Natural killer cell (primary cell): ENCODE results near the gene AGPAT3. TPM values are rescaled to one million over a fixed set of nuclear protein-coding genes. Genes with fewer than 3 reads are reported as not detected.

Source experiments
- ATAC-seq, 3 donors: fragments of 150-1000 bp in 2 of 3; fragments of 200-7000 bp in 1 of 3; cut with Tn5 transposase; 1 replicate in 1 of 3; 2 replicates in 2 of 3; pipeline ENCODE4 v1.10.0; 2021; ENCODE audit warnings: mild to moderate bottlenecking in 2 of 3, moderate library complexity in 2 of 3
- DNase-seq, 2 donors: peaks; one replicate each; pipeline versions ENCODE4 v3.0.0 to v3.0.0-alpha.2; 2013 to 2021; ENCODE audit warnings: mixed read lengths in 1 of 2
- H3K27ac ChIP-seq: one replicate; pipeline ENCODE4 v1.5.1; 2013; ENCODE audit warnings: mild to moderate bottlenecking, low read length
- H3K27me3 ChIP-seq: one replicate; pipeline ENCODE4 v1.6.1; 2013; ENCODE audit warnings: low read length; ENCODE audit not compliant: control insufficient read depth, insufficient read depth
- H3K36me3 ChIP-seq: one replicate; pipeline ENCODE4 v1.6.1; 2013; ENCODE audit warnings: low read length; ENCODE audit not compliant: control insufficient read depth, insufficient read depth
- H3K4me1 ChIP-seq: one replicate; pipeline ENCODE4 v1.6.1; 2013; ENCODE audit warnings: low read length; ENCODE audit not compliant: control insufficient read depth, insufficient read depth
- H3K4me3 ChIP-seq: one replicate; pipeline ENCODE4 v1.5.1; 2013; ENCODE audit warnings: low read length
- H3K9me3 ChIP-seq: one replicate; pipeline ENCODE4 v1.6.1; 2013; ENCODE audit warnings: low read length; ENCODE audit not compliant: control insufficient read depth, insufficient read depth
- H3K27ac Mint-ChIP-seq, 2 donors: one replicate each; pipeline ENCODE4 v1.8.0; 2022; ENCODE audit warnings: mild to moderate bottlenecking in 2 of 2, mixed read lengths in 2 of 2, moderate library complexity in 1 of 2
- H3K27me3 Mint-ChIP-seq, 2 donors: one replicate each; pipeline ENCODE4 v1.8.0; 2022; ENCODE audit warnings: low read depth in 2 of 2, mixed read lengths in 2 of 2
- H3K36me3 Mint-ChIP-seq: one replicate; pipeline ENCODE4 v1.8.0; 2022; ENCODE audit warnings: mixed read lengths
- H3K4me1 Mint-ChIP-seq, 2 donors: one replicate each; pipeline ENCODE4 v1.8.0; 2022; ENCODE audit warnings: mixed read lengths in 2 of 2
- H3K4me3 Mint-ChIP-seq: one replicate; pipeline ENCODE4 v1.8.0; 2022; ENCODE audit warnings: mild to moderate bottlenecking, moderate library complexity, mixed read lengths
- H3K9me3 Mint-ChIP-seq, 2 donors: one replicate each; pipeline ENCODE4 v1.8.0; 2022; ENCODE audit warnings: mixed read lengths in 2 of 2
- WGBS: methylation state at CpG from one replicate; pipeline ENCODE4 v1.1.7; 2013; ENCODE audit warnings: missing lambda C conversion rate; ENCODE audit not compliant: insufficient coverage; 5-methylcytosine and 5-hydroxymethylcytosine counted together
- intact Hi-C: fragments of 100-400 bp; cut with micrococcal nuclease; formaldehyde crosslinking; loops from one replicate; pipeline ENCODE4 v1.14.2; 2022
- total RNA-seq, 4 donors: library from RNA; stranded (reverse); fragments of 120-200 nt in 1 of 4; gene quantifications; one replicate each; pipeline versions ENCODE4 v1.2.3 to v1.2.4, GENCODE V29; 2013 to 2022
- TF ChIP-seq, protein P1 (sequence below): fragments of 200-600 bp; IDR thresholded peaks from one replicate; pipeline ENCODE4 v1.8.0; 2022; ENCODE audit warnings: antibody characterized with exemption

Gene AGPAT3
- total RNA-seq, 3 donors from 2014 or later (not counting 1 experiment from before 2014, with no cell fraction given) = 39.5 to 45.7 (median 42.3) TPM

- 91% methylated on average over 22 of the region's 22 CpGs for WGBS
- H3K4me1 ChIP-seq = no peaks in the 10 kb centered on the region
- no peaks in the 10 kb centered on the region for H3K27me3 Mint-ChIP-seq
- H3K4me3 Mint-ChIP-seq = no peak overlapping the region
- TF ChIP-seq, protein P1, sequence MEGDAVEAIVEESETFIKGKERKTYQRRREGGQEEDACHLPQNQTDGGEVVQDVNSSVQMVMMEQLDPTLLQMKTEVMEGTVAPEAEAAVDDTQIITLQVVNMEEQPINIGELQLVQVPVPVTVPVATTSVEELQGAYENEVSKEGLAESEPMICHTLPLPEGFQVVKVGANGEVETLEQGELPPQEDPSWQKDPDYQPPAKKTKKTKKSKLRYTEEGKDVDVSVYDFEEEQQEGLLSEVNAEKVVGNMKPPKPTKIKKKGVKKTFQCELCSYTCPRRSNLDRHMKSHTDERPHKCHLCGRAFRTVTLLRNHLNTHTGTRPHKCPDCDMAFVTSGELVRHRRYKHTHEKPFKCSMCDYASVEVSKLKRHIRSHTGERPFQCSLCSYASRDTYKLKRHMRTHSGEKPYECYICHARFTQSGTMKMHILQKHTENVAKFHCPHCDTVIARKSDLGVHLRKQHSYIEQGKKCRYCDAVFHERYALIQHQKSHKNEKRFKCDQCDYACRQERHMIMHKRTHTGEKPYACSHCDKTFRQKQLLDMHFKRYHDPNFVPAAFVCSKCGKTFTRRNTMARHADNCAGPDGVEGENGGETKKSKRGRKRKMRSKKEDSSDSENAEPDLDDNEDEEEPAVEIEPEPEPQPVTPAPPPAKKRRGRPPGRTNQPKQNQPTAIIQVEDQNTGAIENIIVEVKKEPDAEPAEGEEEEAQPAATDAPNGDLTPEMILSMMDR = no peak
- H3K4me1 Mint-ChIP-seq = peaks cover 7 to 19% of the 10 kb centered on the region in 2 donors
- no peak overlapping the region for H3K27ac Mint-ChIP-seq
- H3K27me3 ChIP-seq = no peaks in the 10 kb centered on the region
- no peak overlapping the region for H3K27ac ChIP-seq
- H3K36me3 ChIP-seq = peaks cover 2% of the 10 kb centered on the region
- H3K9me3 Mint-ChIP-seq = peaks cover 2 to 3% of the 10 kb centered on the region in 2 donors
- no peak for ATAC-seq
- H3K9me3 ChIP-seq = peaks cover 8% of the 10 kb centered on the region
- no peak overlapping the region for H3K4me3 ChIP-seq
- intact Hi-C loops = no loop called here
- DNase-seq = no peak
- no peaks in the 10 kb centered on the region for H3K36me3 Mint-ChIP-seq
Measured at GRCh38 chr21:43907751-43908150, 42.7 kb downstream of the AGPAT3 start.

DNA sequence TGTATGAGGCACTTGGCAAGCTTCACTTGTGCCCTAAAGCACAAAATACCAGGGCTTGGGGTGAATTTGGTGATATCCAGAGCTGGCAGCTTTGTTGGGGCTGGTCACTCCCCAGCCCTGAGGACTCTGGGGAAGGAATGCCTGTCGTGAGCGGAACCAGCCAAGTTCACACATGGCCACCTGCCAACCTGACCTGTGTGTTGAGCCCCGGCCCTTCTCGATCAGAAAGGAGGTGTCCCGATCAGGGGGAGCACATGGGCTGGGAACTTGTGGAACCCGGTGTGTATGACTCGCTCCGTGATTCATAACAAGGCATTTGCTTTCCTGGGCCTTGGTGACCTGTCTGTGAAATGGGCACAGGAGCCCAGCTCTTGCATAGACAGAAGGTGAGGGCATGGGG lies 43.1 kb downstream of the AGPAT3 start:
- H3K27ac Mint-ChIP-seq = no peak overlapping the region
- TF ChIP-seq, protein P1 = no peak
- no peaks in the 10 kb centered on the region for H3K4me1 ChIP-seq
- intact Hi-C loops = no loop called here
- peaks cover 7 to 19% of the 10 kb centered on the region in 2 donors for H3K4me1 Mint-ChIP-seq
- H3K36me3 Mint-ChIP-seq = no peaks in the 10 kb centered on the region
- no peak overlapping the region for H3K4me3 Mint-ChIP-seq
- no peak for ATAC-seq
- no peak overlapping the region for H3K27ac ChIP-seq
- peaks cover 2 to 3% of the 10 kb centered on the region in 2 donors for H3K9me3 Mint-ChIP-seq
- no peaks in the 10 kb centered on the region for H3K27me3 ChIP-seq
- DNase-seq = no peak
- no peaks in the 10 kb centered on the region for H3K27me3 Mint-ChIP-seq
- WGBS = 98% methylated on average over 8 of the region's 8 CpGs
- peaks cover 2% of the 10 kb centered on the region for H3K36me3 ChIP-seq
- H3K9me3 ChIP-seq = peaks cover 10% of the 10 kb centered on the region
- H3K4me3 ChIP-seq = no peak overlapping the region

DNA sequence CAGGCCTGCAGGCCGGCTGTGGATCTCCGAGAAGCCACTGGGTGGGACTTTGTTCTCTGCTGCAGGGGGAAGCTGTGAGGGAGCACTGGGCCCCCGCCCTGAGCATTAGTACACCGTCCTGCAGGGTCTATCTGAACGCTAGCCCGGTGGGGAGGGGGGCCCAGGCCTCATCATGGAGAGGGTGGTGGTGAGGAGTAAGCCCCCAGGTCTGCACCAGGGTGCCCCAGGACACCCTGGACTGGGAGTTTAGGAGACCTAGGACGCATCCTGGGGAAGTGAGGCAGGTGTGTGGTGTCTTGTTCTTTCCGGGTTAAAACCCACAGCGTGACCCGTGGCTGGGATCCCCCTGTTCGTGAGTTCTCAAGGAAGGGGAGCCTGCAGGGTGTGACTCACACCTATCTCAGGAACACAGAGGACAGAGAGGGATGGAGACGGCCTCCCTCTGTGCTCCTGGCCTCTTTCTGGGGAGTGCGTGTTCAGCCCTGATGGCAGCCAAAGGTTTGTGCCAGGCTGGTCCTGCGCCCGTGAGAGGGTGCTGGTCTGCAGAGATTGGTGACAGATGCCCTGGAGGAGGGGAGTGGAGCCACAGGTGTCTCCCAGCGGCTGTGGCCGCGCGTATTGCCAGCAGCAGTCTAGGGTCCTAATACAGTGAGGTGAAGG lies 44.8 kb downstream of the AGPAT3 start:
- DNase-seq (no peak), ATAC-seq (no peak)
- TF ChIP-seq, protein P1 = no peak
- Mint-ChIP-seq H3K27me3 (no peaks in the 10 kb centered on the region), H3K4me3 (no peak overlapping the region), H3K4me1 (peaks cover 7 to 19% of the 10 kb centered on the region in 2 donors), H3K36me3 (no peaks in the 10 kb centered on the region), H3K9me3 (peaks cover 2 to 3% of the 10 kb centered on the region in 2 donors), H3K27ac (no peak overlapping the region)
- Histone ChIP-seq H3K36me3 (peaks cover 2% of the 10 kb centered on the region), H3K4me3 (no peak overlapping the region), H3K27me3 (no peaks in the 10 kb centered on the region), H3K9me3 (peaks cover 13% of the 10 kb centered on the region), H3K4me1 (no peaks in the 10 kb centered on the region), H3K27ac (no peak overlapping the region)
- WGBS = 89% methylated on average over 19 of the region's 19 CpGs
- intact Hi-C loops = no loop called here

- Mint-ChIP-seq H3K27ac (no peak overlapping the region), H3K36me3 (no peaks in the 10 kb centered on the region), H3K4me3 (no peak overlapping the region), H3K27me3 (no peaks in the 10 kb centered on the region), H3K9me3 (peaks cover 2 to 3% of the 10 kb centered on the region in 2 donors), H3K4me1 (peaks cover 7 to 19% of the 10 kb centered on the region in 2 donors)
- no peak overlapping the region for H3K4me3 ChIP-seq
- no peaks in the 10 kb centered on the region for H3K27me3 ChIP-seq
- DNase-seq = no peak
- TF ChIP-seq, protein P1 = no peak
- 80% methylated on average over 7 of the region's 7 CpGs for WGBS
- H3K4me1 ChIP-seq = no peaks in the 10 kb centered on the region
- no peak overlapping the region for H3K27ac ChIP-seq
- peaks cover 2% of the 10 kb centered on the region for H3K36me3 ChIP-seq
- ATAC-seq = no peak
- H3K9me3 ChIP-seq = peaks cover 13% of the 10 kb centered on the region
- intact Hi-C loops = no loop called here
Measured at GRCh38 chr21:43910460-43910859, 45.4 kb downstream of the AGPAT3 start.
